ENCODE measurements around the gene CALML5. TPM values are rescaled to one million over a fixed set of nuclear protein-coding genes. Genes with fewer than 3 reads are reported as not detected.

Gene CALML5
- total RNA-seq, 1 donor from 2014 or later: not detected

DNA sequence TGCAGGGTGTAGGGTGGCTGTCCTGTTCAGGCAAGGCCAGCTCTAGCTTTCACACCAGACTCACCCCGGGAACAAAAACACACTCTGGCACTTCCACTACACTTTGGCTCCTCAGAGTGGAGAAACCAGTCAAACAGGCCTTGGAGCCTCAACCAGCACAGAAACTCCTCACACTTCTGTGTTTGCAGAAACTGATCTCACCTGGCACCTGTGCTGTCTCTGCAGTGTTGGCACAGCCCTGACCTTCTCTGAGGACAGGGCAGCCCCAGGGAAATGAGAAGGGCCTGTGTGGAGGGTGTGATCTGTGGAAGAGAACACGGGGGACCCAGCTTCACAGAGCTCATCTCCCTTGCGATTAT, 4.1 kb upstream of the CALML5 start:
- TF ChIP-seq, protein P1, sequence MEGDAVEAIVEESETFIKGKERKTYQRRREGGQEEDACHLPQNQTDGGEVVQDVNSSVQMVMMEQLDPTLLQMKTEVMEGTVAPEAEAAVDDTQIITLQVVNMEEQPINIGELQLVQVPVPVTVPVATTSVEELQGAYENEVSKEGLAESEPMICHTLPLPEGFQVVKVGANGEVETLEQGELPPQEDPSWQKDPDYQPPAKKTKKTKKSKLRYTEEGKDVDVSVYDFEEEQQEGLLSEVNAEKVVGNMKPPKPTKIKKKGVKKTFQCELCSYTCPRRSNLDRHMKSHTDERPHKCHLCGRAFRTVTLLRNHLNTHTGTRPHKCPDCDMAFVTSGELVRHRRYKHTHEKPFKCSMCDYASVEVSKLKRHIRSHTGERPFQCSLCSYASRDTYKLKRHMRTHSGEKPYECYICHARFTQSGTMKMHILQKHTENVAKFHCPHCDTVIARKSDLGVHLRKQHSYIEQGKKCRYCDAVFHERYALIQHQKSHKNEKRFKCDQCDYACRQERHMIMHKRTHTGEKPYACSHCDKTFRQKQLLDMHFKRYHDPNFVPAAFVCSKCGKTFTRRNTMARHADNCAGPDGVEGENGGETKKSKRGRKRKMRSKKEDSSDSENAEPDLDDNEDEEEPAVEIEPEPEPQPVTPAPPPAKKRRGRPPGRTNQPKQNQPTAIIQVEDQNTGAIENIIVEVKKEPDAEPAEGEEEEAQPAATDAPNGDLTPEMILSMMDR (IDR thresholded peaks at IDR 0.05; ENCODE audit: insufficient read depth, low read length, poor library complexity, severe bottlenecking): no peak
- Histone ChIP-seq H3K27me3 (ENCODE audit: control insufficient read depth, insufficient read depth, low read length) (peaks cover 21% of the 10 kb centered on the region), H3K36me3 (ENCODE audit: control insufficient read depth, insufficient read depth, low read length) (no peaks in the 10 kb centered on the region), H3K4me3 (ENCODE audit: low read depth, low read length) (no peak overlapping the region)
- DNase-seq (ENCODE audit: low read depth): no peak

DNA sequence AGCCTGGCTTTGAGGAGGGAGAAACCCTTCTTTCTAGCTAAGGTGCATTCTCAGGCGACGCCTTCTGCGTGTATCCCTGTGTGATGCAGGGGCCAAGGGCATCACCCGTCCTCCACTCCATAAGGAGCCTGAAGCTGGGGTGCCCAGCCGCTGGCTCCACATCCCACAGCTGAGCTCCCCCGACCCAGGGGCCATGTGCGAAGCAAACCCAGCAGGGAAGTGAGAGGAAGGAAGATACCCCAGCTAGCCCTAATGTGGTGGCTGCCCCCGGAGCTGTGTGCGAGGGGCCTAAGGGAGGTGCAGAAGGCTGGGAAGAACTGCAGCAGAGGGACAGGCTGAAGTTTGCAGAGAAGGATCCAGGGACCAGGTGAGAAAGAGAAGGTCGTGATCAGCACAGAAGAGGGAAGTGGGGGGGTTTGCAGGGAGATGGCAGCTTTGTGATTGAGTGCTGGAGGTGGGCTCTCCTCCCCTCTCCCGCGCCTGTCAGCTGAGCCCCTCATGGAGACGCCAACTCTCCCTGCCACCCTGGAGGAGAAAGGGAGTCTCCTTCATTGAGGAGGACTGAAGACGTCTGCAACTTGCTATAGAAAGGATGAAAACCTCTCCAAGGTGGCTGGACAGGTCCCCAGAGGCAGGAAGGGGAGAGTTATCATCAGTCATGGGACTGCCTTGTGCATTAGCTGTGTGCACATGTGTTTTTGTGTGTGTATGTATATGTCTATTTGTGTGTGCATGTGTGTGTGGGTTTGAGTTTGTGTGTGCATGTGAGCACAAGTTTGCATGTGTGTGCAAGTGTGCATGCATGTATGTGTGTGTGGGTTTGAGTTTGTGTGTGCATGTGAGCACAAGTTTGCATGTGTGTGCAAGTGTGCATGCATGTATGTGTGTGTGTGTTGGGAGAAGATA, 3.5 kb upstream of the CALML5 start:
- Histone ChIP-seq H3K27me3 (ENCODE audit: control insufficient read depth, insufficient read depth, low read length) (peaks cover 21% of the 10 kb centered on the region), H3K36me3 (ENCODE audit: control insufficient read depth, insufficient read depth, low read length) (no peaks in the 10 kb centered on the region), H3K4me3 (ENCODE audit: low read depth, low read length) (no peak overlapping the region)
- TF ChIP-seq, protein P1 (IDR thresholded peaks at IDR 0.05; ENCODE audit: insufficient read depth, low read length, poor library complexity, severe bottlenecking): no peak
- DNase-seq (ENCODE audit: low read depth): no peak

- TF ChIP-seq, protein P1 (IDR thresholded peaks at IDR 0.05; ENCODE audit: insufficient read depth, low read length, poor library complexity, severe bottlenecking): no peak
- H3K27me3 ChIP-seq (ENCODE audit: control insufficient read depth, insufficient read depth, low read length): peaks cover 21% of the 10 kb centered on the region
- no peak overlapping the region for H3K4me3 ChIP-seq (ENCODE audit: low read depth, low read length)
- no peak for DNase-seq (ENCODE audit: low read depth)
- H3K36me3 ChIP-seq (ENCODE audit: control insufficient read depth, insufficient read depth, low read length): no peaks in the 10 kb centered on the region
Measured at GRCh38 chr10:5502061-5502521, 2.7 kb upstream of the CALML5 start.

GRCh38 chr10:5500910-5501309, 1.5 kb upstream of the CALML5 start:
- TF ChIP-seq, protein P1 (IDR thresholded peaks at IDR 0.05; ENCODE audit: insufficient read depth, low read length, poor library complexity, severe bottlenecking): no peak
- no peaks in the 10 kb centered on the region for H3K36me3 ChIP-seq (ENCODE audit: control insufficient read depth, insufficient read depth, low read length)
- DNase-seq (ENCODE audit: low read depth): no peak
- no peak overlapping the region for H3K4me3 ChIP-seq (ENCODE audit: low read depth, low read length)
- peaks cover 21% of the 10 kb centered on the region for H3K27me3 ChIP-seq (ENCODE audit: control insufficient read depth, insufficient read depth, low read length)

- H3K4me3 ChIP-seq (ENCODE audit: low read depth, low read length): no peak overlapping the region
- peaks cover 21% of the 10 kb centered on the region for H3K27me3 ChIP-seq (ENCODE audit: control insufficient read depth, insufficient read depth, low read length)
- H3K36me3 ChIP-seq (ENCODE audit: control insufficient read depth, insufficient read depth, low read length): no peaks in the 10 kb centered on the region
- no peak for DNase-seq (ENCODE audit: low read depth)
- TF ChIP-seq, protein P1 (IDR thresholded peaks at IDR 0.05; ENCODE audit: insufficient read depth, low read length, poor library complexity, severe bottlenecking): no peak
Measured at GRCh38 chr10:5500162-5500670, 846 bp upstream of the CALML5 start.
